NCI-H345 (cell line): ENCODE data around the gene ZBTB38.

Source experiments
- DNase-seq: peaks from one replicate; lab custom pipeline; 2025; lab: John Stamatoyannopoulos, UW

Gene ZBTB38

DNA sequence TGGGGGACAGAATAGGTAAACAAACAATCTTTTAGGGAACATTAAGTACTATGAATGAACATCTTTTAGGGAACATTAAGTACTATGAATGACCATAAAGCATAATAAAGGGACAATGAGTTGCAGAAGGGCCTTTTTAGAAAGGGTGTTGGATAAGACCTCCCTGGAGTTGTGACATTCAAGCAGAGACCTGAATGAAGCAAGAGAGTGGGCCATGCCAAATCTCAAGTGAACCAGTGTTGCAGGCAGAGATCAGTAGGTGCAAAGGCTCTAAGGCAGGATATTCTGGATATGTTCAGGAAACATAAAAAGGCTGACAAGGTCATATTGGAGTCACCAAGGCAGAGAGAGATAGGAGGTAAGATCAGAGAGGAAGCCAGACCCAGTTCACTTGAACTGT is 29.4 kb upstream of the ZBTB38 start:
- no peak for DNase-seq

DNA sequence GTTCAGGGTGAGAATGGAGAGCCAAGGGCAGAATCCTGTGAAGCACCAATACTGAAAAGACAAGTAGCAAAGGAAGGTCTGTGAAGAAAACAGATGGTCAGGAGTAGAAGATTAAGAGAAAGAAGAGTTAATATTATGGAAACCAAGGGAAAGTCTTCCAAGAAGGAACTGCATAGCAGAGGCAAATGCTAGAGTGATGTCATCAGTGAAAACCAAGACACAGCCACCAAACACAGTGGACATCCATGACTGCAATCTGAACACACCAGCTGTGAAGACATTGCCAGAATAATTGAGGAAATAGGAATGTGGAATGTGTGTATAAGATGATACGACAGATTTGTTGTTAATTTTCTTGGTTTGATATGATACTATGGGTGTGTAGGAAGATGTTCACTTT is 26.8 kb upstream of the ZBTB38 start:
- no peak for DNase-seq

DNA sequence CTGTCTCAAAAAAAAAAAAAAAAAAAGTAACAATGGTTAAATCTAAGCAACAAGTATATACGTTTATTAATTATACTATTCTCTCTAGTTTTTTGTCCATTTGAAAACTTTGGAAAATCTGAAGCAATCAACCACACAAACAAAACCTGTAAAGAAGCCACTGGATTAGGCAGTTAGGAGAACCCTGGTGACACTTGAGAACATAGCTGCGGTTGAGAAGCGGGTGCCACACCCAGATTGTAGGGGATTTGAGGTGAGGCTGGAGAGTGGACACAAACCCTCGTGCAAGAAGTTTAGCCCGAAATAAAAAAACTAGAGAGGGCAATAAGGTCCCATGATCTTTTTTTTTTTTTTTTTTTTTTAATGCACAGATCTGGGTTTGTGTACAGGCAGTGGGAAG is 25.9 kb upstream of the ZBTB38 start:
- DNase-seq = no peak

DNA sequence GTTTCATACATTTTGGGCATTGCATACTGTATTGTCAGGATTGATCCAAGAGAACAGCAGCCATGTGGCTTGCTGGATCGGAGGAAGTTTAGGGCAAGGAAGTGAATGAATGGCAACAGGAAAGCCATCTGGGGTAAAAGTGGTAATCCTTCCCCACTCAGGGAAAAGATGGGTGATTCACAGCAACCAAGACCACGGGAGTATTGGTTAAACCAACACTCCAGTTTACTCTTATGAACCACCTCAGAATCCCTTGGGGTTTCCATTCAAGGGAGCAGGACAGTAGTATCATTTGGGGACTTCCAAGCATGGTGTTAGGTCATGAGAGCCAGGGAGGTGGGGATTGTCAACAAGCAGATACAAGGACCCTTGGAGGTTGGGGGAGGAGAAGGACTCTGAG is 25.2 kb upstream of the ZBTB38 start:
- no peak for DNase-seq

DNA sequence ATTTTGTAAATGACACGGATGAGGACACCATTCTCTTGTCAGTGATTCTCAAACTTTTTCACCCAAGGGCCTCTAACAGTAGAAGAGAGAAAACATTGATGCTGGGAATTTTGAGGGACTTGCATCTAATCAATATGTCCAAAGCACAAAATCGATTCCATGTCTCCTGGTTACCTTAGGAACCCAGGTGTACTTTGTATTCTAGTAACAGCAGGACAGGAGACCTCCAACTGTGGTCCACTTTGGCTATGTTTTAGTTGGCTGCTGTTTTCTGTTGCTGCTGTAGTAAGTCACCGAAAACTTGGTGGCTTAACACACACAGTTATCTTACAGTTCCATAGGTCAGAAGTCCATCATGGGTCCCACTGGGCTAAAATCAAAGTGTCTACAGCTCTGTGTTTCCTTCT is 24.4 kb upstream of the ZBTB38 start:
- DNase-seq = no peak

DNA sequence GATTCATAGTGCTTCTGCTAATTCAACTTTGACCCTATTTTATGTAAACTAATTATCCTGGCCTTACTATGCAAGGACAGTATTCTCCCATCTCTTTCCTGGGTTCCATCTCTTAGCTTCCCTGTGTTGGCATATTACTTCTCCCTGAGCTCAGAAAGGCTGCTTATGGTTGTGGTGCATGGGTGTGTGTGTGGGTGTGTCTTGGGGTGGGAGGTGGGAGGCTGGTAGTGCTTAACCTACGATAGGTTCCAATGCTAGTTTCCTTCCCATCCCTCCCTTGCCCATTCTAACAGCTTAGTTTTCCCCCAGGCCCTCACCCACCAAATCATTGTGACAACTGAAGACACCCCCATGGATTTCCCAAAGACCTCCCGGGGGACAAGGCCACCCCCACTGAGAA is 22.8 kb upstream of the ZBTB38 start:
- DNase-seq = no peak

DNA sequence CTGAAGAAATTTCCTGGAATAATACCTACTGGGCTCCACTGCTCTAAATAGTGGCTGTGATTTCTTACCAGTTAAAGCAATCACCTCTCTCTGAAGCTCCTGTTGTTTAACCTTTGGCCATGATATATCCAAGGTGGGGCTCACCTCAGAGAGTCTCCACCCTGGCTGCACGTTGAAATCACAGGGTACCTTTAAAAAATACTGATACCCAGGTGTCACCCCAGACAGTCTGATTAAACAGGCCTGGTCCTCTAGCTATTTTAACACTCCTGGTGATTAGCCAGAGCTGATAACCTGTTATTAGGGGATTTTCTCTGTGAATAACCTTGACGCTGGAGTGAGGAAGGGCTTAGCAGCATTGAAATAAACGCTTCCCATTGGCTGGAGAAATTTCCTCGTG is 22.3 kb upstream of the ZBTB38 start:
- no peak for DNase-seq

DNA sequence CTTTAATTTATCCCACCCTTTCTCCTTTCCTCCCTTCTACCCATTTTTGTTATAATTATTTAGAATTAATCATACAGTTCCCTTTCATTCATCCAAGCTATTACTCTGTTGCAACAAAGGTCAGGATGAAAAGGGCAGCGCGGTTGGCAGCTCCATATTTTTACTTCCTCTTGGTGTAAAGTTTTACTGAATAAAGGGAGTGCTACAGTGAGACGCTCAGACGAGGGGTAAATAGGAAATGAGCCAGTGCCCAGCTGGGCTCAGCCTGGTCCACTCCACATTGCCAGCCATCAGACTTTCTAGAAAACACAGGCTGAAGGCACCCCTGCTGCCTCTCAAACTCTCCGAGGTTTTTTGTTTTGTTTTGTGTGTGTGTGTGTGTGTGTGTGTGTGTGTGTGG is 21.9 kb upstream of the ZBTB38 start:
- DNase-seq = no peak

DNA sequence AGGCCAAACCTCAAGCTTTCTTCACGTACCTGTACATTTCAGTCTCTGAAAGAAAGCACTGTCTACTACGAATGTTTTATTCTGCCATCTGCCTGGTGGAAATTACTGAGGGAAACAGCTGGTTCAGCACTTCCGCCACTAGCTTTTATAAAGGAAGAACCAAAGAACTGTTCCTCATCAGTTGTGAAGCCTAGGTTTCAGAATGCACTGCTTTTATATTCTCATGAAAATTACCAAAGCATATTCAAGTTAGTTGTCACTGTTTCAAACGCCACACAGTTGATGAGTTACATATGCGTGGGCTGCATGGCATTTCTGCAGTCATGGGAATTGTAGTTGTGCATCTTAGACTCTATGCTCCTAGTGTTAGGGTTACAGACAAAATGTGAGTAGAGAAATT is 21.5 kb upstream of the ZBTB38 start:
- DNase-seq = no peak

DNA sequence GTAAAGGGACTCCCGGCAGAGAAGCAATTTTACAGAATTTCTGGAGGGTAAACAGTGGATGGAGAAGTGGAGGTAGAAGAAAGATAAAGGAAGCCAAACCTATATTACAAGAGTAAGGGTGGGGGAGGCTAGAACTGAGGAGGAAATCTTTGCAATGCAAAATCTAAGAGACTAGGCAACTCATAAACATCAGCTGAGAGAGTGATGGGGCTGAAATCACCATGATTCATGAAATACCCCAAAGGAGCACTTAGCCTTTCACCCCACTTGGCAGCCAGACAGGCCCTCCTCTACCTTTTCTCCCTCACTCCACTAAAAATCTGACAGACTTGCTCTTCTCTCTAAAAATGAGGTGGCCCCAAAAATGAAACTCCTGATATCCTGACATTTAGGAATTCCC is 19.5 kb upstream of the ZBTB38 start:
- DNase-seq = no peak

DNA sequence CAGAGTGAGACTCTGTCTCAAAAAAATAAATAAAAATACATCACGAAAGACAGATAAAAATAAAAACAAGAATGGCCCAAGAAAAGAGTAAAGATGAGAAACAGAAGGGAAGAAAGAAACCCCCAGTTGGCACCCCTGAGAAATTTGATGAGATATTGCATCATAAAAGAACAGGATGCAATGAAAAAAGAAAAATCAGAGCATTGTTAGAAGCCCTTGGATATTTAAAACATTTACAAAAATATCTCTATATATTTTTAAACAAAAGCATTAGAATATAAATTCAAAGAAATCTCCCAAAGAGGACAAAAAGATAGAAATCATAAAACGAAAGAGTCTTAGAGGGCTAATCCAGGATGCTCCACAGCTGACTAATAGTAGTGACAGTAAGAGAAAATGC is 18.6 kb upstream of the ZBTB38 start:
- no peak for DNase-seq

DNA sequence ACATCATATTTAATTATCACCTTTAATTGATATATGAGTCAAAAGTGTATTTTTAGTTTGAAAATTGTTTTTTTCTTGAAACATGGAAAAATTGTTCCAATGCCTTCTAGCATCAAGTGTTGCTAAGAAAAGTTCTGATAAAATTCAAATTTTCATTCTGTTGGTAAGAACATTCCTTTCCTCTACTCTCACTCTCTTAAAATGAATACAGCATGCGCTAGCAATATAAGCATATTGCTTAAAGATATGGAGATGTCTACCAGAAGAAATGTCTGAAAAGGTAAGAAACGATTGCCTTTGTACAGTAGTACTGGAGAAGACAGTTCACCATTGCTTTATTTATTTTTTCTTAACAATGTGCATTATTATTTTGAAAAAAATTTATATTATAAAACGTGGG is 17.6 kb upstream of the ZBTB38 start:
- no peak for DNase-seq

DNA sequence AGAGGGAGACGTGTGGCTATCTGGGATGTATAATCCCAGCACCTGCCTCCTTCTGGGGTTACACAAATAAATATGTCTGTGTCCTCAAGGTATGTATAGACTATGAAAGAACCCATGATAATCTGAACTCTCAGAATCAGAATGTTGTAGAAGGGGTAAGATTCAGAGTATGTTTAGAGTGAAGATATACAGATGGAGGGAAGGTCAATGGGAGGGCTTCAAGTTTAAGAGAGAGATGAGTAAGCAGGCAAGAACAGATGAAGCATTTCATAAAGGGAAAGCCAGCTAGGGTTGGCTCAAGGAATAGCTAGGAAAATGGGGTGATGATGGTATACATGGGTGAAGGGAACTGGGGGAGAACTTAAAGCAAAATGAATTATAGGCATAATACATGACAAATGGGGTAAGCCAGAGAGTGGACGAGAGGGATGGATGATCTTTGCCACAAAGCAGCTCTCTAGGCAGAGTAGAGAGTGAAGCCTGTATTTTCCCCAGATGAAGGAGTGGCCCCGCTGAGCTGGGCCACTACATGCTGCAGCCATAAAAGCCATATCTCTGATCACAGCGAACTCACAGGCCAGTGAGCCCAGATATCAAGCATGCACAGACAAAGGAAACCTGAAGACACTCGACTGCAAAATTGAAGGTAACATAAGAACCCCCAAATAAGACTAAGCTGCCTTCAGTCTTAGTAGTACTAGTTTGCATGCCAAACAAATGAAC is 15.9 kb upstream of the ZBTB38 start:
- DNase-seq = no peak

DNA sequence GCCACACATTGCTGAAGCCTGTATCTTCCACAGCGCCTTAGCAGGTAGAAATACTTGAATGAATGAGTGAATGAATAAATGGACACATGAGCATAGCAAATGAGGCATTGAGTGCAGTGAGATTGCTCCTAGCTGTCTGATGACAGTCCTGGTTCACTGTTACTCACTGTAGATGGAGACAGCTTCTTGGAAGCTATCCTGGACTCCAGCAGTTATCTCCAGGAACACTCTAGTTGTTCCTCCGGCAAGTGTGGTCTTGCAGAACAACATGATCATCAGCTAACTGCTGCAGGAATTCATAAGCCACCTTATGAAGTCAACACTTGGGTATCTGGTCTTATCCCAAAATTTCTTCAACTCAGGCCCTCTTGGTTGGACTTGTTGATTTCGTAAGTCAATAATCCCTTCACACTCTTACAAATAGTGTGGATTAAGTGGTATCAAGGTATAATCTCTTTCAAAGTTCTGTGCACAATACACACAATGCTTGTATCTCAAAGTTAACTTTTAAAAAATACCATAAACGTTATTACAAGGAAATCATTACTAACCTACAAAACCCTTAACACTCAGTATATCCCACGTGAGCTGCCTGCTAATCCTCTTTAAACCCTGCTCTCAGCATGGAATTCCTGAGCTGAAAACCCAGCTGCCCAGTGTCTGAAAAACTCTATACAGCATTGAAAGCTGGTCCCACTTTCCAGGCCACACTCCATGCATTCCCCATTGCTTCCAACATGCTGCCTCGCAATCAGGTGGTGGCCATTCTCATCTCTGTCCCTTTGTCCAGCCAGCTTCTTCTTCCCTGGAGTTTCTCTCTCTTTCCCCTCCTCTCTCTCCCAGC is 14.4 kb upstream of the ZBTB38 start:
- DNase-seq = no peak

DNA sequence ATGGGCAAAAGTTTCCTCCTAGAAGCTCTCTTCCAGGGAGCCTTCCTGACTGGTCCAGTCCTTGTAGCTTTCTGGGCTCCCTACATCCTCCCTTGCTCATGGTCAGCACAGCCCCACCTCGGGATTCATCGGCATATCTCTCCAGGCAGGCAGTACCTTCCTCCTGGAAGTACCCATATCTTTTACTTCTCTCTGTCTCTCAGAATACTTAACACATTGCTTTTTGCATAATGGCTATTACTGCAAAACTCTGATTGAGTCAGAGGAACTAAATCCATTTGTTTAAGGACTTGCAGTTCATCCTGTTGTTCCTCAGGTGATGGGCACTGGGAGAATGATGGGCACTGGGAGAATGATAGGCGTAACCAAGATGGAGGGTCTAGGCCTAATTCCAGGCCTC is 13.8 kb upstream of the ZBTB38 start:
- DNase-seq = no peak

DNA sequence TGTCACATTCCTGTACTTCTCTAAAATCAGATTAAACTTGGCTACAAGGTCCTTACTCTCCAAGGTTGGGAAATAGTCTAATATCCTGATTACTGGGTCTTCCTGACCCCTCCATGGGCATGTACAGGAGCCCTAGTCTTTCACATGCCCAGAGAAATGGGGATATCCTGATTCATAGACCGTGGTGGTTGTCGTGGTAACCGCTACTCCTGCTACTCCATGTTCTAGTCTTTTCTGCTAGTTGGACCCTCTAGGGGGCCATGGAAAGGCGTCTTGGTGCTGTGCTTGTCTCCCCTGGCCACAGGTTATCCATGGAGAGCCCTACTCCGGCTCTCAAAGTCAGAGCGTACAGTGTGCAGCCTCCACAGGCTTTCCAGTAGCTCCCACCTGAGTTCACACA is 13.1 kb upstream of the ZBTB38 start:
- DNase-seq = no peak

DNA sequence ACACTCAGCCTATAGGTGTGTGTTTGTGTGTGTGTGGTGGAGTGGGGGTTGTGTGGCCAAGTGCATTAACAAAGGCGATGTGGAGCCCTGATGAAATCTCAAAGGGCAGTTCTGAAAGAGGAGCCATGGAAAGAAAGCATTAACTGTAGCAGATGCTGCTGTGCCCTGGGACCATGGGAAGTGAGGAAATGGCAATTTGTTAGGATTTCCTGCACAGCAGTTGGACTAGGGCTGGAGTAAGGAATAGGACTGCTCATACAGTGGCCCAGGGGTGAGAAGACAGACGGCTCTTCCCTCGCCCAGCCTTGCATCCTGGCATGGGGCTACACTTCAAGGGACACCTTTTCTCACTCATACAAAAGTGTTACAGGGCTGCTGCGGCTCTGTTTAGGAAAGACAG is 12.3 kb upstream of the ZBTB38 start:
- DNase-seq = no peak

DNA sequence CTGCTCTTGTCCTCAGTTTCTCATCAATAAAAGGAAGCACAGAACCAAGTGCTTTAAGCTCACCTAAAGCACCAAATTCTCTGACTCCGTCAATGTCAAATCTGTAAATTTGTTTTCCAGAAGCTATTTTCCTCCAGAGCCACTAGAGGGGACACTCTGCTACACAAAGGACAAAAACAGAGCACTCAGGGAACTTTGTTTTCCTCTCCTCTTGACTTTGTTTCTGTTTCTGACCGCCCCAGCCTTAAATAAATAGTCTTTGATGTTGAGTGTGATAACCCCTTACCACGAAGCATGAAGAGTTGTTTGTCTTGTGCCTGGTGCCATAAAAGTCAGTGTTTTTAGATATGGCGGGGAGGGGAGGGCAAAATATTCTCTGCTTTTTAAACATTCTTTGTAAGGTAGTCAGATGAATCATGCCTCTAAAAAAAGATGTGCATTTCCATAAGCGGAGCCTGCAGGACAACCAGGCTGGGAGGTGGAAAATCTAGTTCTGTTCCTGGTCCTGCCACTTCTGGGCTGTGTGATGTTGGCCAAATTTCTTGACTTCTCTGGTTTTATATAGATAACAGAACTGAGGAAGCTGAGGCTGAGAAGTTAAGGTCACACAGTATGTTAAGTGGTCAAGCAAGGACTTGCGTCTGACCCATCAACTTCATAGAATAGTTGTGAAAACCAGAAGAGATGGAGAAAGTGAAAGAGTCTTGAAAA is 7.3 kb upstream of the ZBTB38 start:
- peak; percentile 60 for DNase-seq

DNA sequence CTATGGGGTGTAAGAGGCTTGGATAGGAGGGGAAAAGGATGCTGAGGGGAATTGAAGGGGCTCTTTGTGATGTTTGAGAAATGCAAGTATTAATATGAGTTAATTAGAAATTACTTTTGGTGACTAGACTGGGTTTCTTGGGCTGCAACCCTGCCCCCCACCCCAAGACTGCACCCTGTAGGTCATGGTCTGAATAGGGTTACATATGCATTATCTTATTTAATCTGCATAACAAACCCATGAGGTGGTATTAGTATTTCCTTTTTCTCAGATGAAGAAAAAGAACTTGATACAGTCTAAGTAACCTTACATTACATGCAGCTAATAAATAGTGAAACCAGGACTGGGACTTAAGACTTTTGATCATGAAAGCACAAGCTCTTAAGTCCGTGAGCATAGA is 5.6 kb upstream of the ZBTB38 start:
- DNase-seq = no peak

DNA sequence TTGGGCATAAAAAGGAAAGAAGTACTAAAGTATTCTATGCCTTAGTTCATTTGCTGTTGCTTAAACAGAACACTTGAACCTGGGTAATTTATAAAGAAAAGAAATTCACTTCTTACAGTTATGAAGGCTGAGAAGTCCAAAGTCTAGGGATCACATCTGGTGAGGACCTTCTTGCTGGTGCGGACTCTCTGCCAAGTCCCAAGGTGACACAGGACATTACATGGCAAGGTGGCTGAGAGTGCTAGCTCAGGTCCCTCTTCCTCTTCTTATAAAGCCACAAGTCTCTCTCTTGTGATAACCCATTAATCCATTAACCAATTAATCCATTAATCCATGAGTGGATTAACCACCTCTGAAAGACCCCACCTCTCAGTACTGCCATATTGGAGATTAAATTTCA is 3.1 kb upstream of the ZBTB38 start:
- no peak for DNase-seq

DNA sequence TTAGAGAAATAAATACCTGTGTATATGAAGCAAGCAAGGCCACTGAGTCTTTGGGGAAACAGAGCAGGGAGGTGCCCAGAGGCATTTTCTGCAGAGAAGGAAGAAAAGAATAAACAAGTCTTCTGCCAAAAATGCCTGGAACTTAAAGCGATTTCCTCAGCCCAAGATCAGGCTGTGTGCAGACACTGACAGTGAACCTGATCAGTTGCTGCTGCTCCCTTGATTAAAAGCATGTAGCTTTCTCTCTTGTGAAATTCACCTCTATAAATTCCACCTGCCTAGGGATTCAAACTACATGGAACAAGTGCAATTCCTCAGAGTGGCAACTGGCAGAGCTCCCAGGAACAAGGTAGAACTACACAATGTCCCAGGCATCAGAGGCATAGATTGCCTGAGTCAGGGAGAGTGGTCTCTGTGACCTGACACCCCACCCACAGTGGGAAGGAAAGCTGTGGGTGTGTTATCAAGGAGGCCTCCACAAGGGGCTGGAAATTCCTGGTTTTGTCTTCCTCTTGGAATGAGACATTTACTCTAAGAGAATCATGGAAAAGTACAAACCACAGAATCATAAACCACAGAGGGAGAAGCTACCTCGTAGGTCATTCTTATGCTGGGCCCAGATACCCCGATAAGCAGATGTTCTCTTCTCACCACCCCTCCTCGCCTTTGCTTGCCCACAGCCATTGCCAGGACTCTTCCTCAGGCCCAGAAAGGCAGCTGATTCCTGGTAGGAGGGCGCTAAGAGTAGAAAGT is 1.8 kb upstream of the ZBTB38 start:
- no peak for DNase-seq

DNA sequence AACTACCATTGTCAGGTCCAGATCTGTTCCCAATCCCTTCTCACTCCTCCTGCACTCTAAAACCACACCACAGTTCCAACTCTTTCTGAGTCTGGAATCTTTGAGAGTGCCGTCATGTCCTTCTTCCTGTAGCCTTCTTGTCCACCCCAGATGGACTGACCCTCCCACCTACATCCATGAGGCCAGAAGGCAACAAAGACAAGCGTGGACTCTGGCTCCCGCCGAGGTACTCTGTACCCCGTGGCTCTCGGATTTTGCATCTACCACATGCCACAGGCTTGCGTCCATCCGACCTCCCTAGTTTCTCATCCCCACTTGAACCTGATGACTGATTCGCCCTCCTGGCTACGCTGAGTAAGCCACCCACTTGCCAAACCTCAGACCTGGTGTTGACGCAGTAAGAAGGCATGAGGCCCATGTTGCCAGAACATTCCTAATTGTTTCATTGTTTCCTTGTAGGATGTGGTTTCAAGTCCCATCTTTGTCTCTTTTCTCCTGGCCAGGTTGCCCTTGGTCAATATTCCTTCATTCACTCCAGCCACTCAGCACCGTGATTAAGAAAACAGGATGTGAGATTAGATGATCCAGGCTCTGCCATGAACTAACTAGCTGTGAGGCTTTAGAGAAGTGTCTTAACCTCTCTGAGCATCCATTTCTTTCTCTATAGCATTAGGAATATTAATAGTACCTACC is 1.1 kb upstream of the ZBTB38 start:
- DNase-seq = no peak
